Fibroblast of skin of left biceps (primary cell): ENCODE measurements around the gene AARSD1.
"Not testable (repeated sequence)": the region's sequence is repeated elsewhere in the genome, so short reads cannot be mapped to it uniquely, and the experiment has no call there.

Source experiments
- DNase-seq, 2 experiments: peaks; one replicate each; pipeline ENCODE4 v3.0.0-alpha.2; 2013; ENCODE audit warnings: low read depth in 2 of 2

Gene AARSD1

DNA sequence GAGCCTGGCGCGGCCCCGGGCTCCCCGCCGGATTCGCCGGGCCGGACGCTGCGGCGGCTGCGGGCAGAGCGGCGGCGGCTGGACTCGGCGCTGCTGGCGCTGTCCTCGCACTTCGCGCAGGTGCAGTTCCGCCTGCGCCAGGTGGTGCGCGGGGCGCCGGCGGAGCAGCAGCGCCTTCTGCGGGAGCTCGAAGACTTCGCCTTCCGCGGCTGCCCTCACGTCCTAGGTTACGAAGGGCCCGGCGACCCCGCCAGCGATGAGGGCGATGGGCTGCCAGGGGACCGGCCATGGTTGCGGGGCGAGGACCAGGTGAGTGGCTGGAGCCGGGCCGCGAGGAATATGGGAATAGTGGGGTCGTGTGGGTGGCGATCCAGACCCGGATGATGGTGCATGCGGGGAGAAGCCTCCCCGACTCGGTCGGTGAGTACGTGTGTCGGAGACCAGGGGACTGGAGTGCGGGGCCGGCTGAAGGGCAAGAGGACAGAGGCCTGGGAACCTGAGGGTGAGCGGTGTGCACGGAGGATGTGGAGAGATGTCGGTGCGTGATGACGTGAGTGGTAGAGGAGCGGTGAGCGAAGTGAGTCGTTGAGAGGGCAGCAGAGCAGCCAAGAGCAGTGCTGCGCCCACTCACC, 16.6 kb upstream of the AARSD1 start:
- DNase-seq, result no peak

GRCh38 chr17:42980274-42980765, 16.1 kb upstream of the AARSD1 start, which contains the start of gene RUNDC1:
Gene RUNDC1, plus strand, starts transcription at chr17:42980565. Its CDS starts 12 bp downstream, at chr17:42980577.
- DNase-seq, result peak; percentile 45 to 46

GRCh38 chr17:42979511-42980273, 15.4 kb upstream of the AARSD1 start, which contains the start of gene PTGES3L:
Gene PTGES3L, minus strand, starts transcription at chr17:42980080. Its CDS starts 27 bp downstream, at chr17:42980053.
- no peak for DNase-seq

DNA sequence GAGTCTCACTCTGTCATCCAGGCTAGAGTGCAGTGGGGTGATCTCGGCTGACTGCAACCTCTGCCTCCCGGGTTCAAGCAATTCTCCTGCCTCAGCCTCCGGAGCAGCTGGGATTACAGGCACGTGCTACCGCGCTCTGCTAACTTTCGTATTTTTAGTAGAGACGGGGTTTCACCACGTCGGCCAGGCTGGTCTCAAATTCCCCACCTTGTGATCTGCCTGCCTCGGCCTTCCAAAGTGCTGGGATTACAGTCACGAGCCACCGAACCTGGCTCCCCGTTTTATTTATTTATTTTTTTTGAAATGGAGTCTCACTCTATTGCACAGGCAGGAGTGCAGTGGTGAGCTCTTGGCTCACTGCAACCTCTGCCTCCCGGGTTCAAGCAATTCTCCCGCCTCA, 11.4 kb upstream of the AARSD1 start:
- not testable (repeated sequence) for DNase-seq

- no peak for DNase-seq
These were observed 11.0 kb upstream of the AARSD1 start for GRCh38 chr17:42975265-42975664.

GRCh38 chr17:42973323-42973722, 9.1 kb upstream of the AARSD1 start:
- DNase-seq, result not testable (repeated sequence)

DNA sequence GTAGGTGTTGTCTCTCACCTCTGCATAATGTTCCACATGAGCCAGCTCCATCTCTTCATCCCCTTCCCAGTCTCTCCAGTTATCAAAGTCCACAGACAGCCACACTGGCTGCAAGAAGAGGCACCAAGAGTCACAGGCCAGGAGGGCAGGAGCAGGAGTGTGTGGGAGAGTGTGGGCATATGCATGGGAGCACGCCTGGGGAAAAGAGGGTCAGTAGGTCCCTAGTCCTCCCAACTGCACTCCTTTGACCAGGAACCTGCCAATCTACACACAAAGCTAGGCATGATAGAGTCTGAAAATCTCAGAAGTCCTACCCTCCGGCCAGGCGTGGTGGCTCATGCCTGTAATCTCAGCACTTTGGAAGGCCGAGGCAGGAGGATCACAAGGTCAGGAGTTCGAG, 7.3 kb upstream of the AARSD1 start:
- no peak for DNase-seq

DNA sequence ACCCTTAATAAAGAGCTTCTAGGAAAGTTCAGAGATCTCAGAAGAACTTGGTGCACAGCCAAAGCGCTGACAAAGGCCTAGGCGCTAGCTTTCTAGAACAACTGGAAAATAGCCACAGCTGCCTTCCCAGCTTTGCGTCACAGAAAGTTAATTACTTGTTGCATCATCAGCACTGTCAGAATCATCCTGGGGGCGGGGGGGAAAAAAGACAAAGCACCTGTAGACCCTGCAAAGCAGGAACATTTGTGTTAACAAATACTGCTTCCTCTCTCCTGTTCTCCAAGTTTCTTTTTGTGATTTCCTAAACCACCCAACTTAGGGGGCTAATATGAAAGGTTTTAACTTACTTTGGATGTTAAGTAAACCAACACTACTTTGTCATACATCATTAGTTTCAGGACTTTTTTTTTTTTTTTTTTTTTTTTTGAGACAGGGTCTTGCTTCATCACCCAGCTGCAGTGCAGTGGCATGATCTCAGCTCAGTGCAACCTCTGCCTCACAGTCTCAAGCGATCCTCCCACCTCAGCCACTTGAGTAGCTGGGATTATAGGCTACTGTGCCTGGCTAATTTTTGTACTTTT, 4.8 kb upstream of the AARSD1 start:
- no peak for DNase-seq

DNA sequence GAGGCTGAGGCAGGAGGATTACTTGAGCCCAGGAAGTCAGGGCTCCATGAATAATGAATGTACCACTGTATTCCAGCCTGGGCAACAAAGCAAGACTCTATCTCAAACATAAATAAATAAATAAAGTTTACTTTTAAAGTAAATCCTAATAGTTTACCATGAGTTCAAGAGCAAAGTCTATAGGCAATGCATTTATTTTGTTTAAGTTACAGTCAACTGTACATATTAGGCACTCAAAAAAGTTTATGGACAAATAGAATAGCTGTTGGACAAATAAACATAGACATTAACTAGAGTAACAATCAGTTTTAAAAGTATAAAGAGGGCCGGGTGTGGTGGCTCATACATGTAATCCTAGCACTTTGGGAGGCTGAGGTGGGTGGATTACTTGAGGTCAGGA, 3.7 kb upstream of the AARSD1 start:
- no peak for DNase-seq

DNA sequence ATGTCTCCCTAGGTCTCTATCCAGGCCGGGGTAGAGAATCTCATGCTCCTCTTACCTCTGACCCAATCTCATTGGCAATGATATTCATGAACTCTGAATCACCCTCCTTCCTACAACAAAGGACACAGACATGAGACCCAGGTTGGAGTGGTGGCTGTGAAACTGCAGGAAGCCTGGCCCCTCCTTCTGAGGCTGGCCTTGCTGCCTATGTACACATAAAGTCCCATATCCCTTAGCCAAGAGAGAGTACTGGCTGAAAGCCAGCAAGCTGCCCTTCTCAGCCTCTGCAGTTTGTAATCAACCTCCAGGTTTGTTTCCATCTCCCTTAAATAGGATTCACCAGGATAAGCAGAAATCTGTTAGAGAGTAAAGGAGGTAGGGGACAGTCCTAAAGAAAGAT, 10.6 kb downstream of the AARSD1 start:
- DNase-seq, result no peak

DNA sequence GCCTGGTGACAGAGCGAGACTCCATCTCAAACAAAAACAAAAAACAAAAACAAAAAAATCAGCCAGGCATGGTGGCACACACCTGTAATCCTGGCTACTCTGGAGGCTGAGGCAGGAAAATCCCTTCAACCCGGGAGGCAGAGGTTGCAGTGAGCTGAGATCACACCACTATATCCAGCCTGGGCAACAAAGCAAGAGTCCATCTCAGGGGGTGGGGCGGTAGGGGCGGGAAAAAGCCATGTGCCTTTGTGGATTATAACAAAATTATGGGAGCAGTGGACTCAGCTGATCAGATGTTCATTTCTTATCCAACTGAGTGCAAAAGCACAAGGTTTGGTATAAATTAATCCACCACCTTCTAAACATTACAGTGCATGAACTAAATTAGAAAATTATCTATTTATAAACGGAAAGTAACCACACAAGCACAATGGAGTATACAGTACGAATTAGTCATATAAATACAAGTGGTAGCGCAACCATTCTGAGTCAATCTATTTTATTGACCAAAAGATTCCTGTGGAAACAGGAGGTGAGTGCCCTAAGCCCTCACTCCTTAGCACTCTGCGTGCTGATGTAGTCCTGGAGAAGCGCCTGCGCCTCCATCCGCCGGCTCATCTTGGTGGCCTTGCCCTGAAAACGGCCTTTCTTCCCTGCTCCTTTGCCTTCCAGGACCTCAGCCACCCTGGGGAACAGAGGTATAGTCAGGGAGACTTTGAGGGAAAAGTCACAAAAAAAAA, 14.0 kb downstream of the AARSD1 start:
- DNase-seq, result no peak

- DNase-seq, result no peak
These were observed 17.4 kb downstream of the AARSD1 start for GRCh38 chr17:42946812-42947211.

DNA sequence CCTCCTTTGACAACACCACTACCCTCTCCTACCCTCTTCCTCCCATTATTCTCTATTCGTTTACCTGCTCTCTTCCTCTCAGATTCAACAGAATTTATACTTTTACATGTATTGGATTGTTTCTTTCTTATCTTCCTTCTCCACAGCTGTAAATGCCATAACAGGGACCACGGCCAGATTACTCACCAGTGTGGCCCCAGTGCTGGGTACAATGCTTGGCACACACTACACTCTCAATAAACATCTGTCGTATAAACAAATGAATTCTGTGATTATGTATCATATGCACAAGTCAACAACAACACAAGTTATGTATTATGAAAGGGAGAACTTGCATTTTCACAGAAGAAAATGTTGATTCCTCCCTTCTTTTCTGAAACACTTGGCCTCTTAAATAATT, 20.0 kb downstream of the AARSD1 start:
- no peak for DNase-seq

DNA sequence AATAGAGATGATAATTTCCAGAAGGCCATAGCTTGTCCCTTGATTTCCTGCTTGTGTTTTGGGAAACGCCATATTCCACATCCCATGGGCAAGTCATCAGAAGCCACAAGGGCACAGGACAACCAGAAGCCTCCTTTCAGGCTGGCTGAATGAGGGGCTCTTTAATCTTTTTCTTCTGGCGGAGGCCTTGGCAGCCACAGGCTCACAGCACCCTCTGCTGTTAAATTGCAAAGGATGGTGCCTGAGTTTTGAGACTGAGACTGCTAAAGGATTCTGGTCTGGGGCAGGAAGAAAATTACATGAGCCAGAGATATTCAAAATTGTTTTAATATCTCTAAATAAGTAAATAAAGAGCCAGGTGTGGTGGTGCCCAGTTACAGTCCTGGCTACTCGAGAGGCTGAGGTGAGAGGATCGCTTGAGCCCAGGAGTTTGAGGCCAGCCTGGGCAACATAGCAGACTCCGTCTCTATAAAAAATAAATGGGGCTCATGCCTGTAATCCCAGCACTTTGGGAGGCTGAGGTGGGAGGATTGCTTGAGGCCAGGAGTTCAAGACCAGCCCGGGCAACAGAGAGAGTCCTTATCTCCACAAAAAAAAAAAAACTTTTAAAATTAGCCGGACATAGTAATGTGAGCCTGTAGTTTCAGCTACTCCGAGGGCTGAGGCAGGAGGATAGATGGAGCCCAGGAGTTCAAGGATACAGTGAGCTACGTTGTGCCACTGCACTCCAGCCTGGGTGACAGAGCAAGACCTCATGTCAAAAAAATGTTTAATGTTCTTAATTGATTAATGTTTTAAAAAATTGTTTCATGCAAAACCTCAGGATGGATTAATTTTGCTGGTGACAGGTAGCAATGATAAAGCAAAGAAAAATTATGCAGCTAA, 26.3 kb downstream of the AARSD1 start:
- DNase-seq, result peak; percentile 13 to 16

GRCh38 chr17:42929497-42929844, 34.8 kb downstream of the AARSD1 start:
- DNase-seq, result no peak

GRCh38 chr17:42928714-42929496, 35.3 kb downstream of the AARSD1 start:
- peak; percentile 17 to 30 for DNase-seq

GRCh38 chr17:42924891-42925290, 39.4 kb downstream of the AARSD1 start:
- no peak for DNase-seq

DNA sequence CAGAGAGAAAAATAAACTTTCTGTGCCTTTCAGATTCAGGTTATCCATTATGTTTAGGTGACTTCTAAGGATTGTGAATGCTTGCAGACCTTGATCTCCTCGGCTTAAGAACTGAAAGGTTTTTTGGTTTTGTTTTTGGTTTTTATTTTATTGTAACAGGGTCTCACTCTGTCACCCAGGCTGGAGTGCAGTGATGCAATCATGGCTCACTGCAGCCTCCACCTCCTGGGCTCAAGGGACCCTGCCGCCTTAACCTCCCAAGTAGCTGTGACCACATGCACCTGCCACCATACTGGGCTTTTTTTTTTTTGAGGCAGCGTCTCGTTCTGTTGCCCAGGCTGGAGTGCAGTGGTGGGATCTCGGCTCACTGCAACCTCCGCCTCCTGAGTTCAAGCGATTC, 40.8 kb downstream of the AARSD1 start:
- not testable (repeated sequence) for DNase-seq

DNA sequence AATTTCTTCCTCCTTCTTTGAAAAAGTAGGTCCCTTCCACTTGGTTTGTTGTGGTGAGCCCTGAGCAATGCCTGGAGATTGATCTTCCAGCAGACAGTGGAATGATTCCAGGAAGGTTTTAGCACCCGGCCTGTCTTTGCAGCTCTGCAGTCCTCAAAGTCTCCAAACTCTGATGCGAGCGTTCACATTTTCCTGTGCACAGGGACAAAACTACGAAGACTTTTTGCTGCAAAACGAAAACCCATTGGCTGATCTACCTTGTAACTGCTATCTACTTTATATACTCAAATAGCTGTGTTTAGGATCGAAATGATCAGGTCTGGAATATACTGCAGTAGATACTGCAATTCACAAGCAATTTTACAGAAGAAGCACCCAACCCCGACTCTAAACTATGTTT, 42.0 kb downstream of the AARSD1 start:
- DNase-seq, result no peak

DNA sequence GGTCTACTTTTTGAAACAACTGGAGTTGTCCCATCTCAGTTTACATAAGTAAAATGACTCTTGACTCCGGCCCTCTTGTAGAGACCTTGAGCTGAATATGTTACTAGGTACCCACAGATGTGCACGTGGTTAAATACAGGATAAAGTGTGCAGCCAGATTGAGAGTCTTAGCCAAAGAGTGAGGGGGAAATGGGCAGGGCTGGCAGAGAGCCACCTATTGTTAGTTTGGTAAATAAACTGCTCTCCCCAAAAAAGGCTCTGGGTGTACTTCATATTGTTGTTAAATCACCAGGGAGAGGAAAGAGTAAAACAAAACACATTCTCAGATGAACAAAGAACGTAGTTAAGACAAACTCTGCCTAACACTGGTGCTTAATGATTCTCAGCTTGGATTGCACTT, 43.3 kb downstream of the AARSD1 start:
- no peak for DNase-seq
